Measurements from ENCODE around the gene LRRC18. TPM values are rescaled to one million over a fixed set of nuclear protein-coding genes. Genes with fewer than 3 reads are reported as not detected.

The LRRC18 gene
- total RNA-seq, 1 experiment from 2014 or later, result not detected

DNA sequence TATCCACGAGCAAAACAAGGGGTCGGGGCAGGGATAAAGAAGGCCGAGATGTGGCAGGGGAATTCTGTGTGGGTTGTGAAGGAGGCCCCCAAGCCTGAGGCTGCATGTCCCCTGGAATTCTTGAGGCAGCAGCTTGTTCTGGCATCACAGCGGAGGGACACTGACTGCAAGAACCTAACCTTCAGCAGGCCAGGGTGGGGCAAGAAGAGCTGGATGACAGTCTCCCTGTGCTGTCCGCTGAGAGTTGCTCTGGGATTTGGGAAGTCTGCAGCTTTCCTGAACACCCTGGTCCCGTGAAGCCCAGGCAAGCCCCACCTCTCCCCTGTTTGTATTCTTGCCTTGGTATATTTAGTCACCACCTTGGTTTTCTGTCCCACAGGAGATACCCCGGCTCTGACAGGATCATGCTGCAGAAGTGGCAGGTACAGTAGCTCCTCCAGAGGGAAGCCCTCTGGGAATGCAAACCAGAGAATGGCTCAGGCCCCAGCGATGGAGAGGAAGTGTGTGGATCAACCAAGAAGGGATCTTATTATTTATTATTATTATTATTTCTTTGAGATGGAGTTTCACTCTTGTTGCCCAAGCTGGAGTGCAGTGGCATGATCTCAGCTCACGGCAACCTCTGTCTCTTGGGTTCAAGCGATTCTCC, 1.9 kb upstream of the LRRC18 start:
- DNase-seq (ENCODE audit: unreplicated experiment), result no peak
- no TSS peak for BruUV-seq (replicated peaks)
- H3K9me3 Mint-ChIP-seq (ENCODE audit: unreplicated experiment), result no peaks in the 10 kb centered on the region
- TF ChIP-seq, protein P1, sequence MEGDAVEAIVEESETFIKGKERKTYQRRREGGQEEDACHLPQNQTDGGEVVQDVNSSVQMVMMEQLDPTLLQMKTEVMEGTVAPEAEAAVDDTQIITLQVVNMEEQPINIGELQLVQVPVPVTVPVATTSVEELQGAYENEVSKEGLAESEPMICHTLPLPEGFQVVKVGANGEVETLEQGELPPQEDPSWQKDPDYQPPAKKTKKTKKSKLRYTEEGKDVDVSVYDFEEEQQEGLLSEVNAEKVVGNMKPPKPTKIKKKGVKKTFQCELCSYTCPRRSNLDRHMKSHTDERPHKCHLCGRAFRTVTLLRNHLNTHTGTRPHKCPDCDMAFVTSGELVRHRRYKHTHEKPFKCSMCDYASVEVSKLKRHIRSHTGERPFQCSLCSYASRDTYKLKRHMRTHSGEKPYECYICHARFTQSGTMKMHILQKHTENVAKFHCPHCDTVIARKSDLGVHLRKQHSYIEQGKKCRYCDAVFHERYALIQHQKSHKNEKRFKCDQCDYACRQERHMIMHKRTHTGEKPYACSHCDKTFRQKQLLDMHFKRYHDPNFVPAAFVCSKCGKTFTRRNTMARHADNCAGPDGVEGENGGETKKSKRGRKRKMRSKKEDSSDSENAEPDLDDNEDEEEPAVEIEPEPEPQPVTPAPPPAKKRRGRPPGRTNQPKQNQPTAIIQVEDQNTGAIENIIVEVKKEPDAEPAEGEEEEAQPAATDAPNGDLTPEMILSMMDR (IDR thresholded peaks at IDR 0.05; ENCODE audit: unreplicated experiment), result no peak
- H3K4me3 Mint-ChIP-seq (ENCODE audit: unreplicated experiment), result no peak overlapping the region
- CTCF ChIA-PET, result interaction anchor here (0.6 kb wide), 1 partner anchor 26 kb away, joined by 3 read pairs; no protein-coding TSS in a partner anchor
- no peaks in the 10 kb centered on the region for H3K36me3 Mint-ChIP-seq (ENCODE audit: insufficient read depth, unreplicated experiment)
- H3K4me1 Mint-ChIP-seq (ENCODE audit: insufficient read depth, unreplicated experiment), result no peaks in the 10 kb centered on the region
- POLR2A ChIA-PET, result no interaction called here
- peaks cover 8% of the 10 kb centered on the region for H3K27me3 Mint-ChIP-seq (ENCODE audit: insufficient read depth, unreplicated experiment)
- no peak overlapping the region for H3K27ac Mint-ChIP-seq (ENCODE audit: low read depth, unreplicated experiment)
- intact Hi-C loops (cut with micrococcal nuclease), result no loop called here

DNA sequence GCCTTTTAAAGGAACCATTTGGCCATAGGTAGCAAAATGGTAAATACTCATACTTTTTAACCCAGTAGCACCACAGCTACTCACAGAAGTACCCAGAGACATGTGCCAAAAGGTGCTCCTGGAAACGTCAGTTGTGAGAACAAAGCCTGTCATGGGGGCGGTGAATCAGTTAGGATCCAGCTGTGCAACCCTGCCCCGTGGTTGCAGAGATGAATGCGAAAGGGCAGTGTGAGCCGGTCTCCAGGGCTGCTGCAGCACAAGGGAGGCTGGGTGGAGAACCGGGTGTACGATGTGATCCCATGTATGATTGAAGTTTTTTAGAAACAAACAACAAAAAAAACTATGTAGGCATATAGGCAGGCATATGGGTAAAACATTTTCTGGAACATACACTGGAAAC, 1.3 kb upstream of the LRRC18 start:
- no peak for DNase-seq (ENCODE audit: unreplicated experiment)
- intact Hi-C loops (cut with micrococcal nuclease), result no loop called here
- no peak overlapping the region for H3K4me3 Mint-ChIP-seq (ENCODE audit: unreplicated experiment)
- H3K36me3 Mint-ChIP-seq (ENCODE audit: insufficient read depth, unreplicated experiment), result no peaks in the 10 kb centered on the region
- H3K4me1 Mint-ChIP-seq (ENCODE audit: insufficient read depth, unreplicated experiment), result no peaks in the 10 kb centered on the region
- CTCF ChIA-PET, result interaction anchor here (0.6 kb wide), 1 partner anchor 26 kb away, joined by 3 read pairs; no protein-coding TSS in a partner anchor
- TF ChIP-seq, protein P1 (IDR thresholded peaks at IDR 0.05; ENCODE audit: unreplicated experiment), result no peak
- POLR2A ChIA-PET, result no interaction called here
- no peak overlapping the region for H3K27ac Mint-ChIP-seq (ENCODE audit: low read depth, unreplicated experiment)
- H3K27me3 Mint-ChIP-seq (ENCODE audit: insufficient read depth, unreplicated experiment), result peaks cover 8% of the 10 kb centered on the region
- BruUV-seq (replicated peaks), result no TSS peak
- no peaks in the 10 kb centered on the region for H3K9me3 Mint-ChIP-seq (ENCODE audit: unreplicated experiment)

DNA sequence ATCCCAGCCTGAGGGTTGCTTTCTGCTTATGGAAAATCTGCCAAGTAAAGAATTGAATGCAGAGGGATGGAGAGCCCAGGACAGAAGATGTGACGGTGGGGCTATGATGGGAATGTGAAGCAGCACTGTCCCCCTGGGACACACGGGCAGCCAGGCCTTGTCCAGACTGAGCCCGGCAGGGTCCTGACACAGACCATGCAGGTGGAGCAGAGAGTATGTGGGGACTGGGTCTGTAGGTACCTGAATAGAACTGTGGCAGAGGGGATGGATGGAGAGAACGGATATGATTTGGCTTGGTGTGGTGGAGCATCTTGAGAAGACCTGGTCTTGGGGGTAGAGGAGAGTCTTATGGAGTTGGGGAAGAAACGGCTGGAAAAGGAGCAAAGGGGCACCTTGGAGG, 732 bp upstream of the LRRC18 start:
- TF ChIP-seq, protein P1 (IDR thresholded peaks at IDR 0.05; ENCODE audit: unreplicated experiment), result no peak
- Mint-ChIP-seq H3K27ac (ENCODE audit: low read depth, unreplicated experiment) (no peak overlapping the region), H3K27me3 (ENCODE audit: insufficient read depth, unreplicated experiment) (peaks cover 8% of the 10 kb centered on the region), H3K4me1 (ENCODE audit: insufficient read depth, unreplicated experiment) (no peaks in the 10 kb centered on the region), H3K9me3 (ENCODE audit: unreplicated experiment) (no peaks in the 10 kb centered on the region), H3K4me3 (ENCODE audit: unreplicated experiment) (no peak overlapping the region), H3K36me3 (ENCODE audit: insufficient read depth, unreplicated experiment) (no peaks in the 10 kb centered on the region)
- CTCF ChIA-PET, result no interaction called here
- POLR2A ChIA-PET, result no interaction called here
- no TSS peak for BruUV-seq (replicated peaks)
- intact Hi-C loops (cut with micrococcal nuclease), result no loop called here
- no peak for DNase-seq (ENCODE audit: unreplicated experiment)

DNA sequence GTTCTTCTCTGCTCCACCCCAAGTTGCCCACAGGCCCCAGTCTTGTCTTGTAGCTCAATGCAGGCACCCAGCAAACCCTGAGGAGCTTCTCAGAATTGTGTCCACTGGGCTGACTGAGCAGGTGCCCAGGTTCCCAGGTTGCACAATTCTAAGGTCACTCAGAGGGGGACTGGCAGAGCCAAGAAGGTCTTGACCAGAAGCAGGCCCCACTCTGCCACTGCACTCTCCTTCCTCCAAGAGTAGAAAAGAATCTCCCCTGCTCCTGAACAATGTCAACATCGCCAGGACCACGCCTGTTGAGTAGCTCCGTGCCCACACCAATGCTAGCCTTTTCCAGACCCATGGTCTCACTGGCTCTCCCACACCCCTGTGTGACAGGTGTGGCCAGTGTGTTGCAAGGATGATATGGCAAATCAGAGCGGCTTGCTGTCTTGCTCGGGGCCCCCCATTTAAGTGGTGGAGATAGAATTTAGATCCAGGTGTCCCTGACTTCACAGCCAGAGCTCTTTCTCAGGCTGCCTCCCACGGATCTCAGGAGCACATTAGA, 577 bp downstream of the LRRC18 start:
- ChIA-PET CTCF (interaction anchor here (0.7 kb wide), 1 partner anchor 468 kb away, joined by 3 read pairs; no protein-coding TSS in a partner anchor), POLR2A (no interaction called here)
- Mint-ChIP-seq H3K27me3 (ENCODE audit: insufficient read depth, unreplicated experiment) (peaks cover 18% of the 10 kb centered on the region), H3K27ac (ENCODE audit: low read depth, unreplicated experiment) (no peak overlapping the region), H3K4me1 (ENCODE audit: insufficient read depth, unreplicated experiment) (no peaks in the 10 kb centered on the region), H3K4me3 (ENCODE audit: unreplicated experiment) (no peak overlapping the region), H3K36me3 (ENCODE audit: insufficient read depth, unreplicated experiment) (no peaks in the 10 kb centered on the region), H3K9me3 (ENCODE audit: unreplicated experiment) (no peaks in the 10 kb centered on the region)
- BruUV-seq (replicated peaks), result no TSS peak
- DNase-seq (ENCODE audit: unreplicated experiment), result no peak
- TF ChIP-seq, protein P1 (IDR thresholded peaks at IDR 0.05; ENCODE audit: unreplicated experiment), result no peak
- intact Hi-C loops (cut with micrococcal nuclease), result no loop called here

Data from MCF 10A (cell line).